ENCODE measurements around the gene C22orf31. TPM values are rescaled to one million over a fixed set of nuclear protein-coding genes. Genes with fewer than 3 reads are reported as not detected.
A peak's percentile ranks its signal among the peaks of the same experiment; 100 is the strongest.
"Not testable (repeated sequence)": the region's sequence is repeated elsewhere in the genome, so short reads cannot be mapped to it uniquely, and the experiment has no call there.

The C22orf31 gene
- total RNA-seq, 1 donor from 2014 or later: not detected

DNA sequence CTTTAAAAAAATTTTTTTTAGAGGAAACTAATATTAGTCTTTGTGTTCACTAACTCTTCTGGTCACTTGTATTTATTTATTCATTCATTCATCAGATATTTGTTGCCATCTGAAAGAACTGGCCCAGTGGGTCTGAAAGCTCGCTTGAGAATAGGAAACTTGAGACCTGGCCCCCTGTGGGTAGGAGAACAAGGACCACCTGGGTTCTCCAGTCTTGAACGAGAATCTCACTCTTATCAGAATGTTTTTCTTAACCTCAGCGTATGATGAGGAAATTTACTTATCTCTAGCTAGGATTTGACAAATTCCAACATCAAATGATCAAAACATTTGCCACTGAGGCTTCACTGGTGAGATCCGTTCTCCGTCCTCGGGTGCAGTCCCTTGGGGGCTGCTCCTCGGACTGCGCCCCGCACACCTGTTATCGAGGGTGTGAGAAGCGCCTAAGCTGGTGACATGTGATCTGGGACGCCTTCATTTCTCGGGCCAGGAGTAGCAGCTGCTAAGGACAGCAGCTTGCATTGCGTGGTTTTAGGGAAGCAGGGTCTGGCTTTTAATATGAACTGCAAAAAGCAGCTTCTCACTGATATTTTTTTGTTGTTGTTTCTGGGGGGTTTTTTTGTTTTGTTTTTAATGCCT lies 6.3 kb downstream of the C22orf31 start:
- DNase-seq (ENCODE audit: low read depth): peak; percentile 95

DNA sequence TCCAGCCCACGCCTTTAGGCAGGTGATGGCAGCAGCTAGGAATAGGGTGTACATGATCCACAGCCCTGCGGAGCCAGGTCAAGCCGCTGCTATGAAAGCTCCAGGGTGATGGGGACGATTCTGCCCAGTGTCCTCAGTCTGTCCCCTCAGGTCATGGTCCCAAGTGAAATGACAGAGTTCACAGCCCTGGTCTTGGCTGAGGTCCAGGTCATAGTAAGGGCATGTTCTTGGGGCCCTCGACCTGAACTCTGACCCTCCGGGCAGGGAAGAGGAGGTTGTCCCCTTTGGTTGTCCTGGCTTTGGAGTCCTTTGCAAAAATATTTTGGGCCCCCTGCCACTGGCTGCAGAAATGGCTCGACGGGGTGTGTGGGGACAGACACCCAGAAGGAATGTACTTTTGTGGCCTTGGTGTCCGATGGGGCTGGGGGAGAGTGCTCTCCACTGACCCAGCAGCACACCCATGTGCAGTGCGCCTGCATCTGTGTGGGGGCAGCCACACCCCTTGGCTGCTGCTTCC lies 7.3 kb downstream of the C22orf31 start:
- peak; percentile 71 for DNase-seq (ENCODE audit: low read depth)

DNA sequence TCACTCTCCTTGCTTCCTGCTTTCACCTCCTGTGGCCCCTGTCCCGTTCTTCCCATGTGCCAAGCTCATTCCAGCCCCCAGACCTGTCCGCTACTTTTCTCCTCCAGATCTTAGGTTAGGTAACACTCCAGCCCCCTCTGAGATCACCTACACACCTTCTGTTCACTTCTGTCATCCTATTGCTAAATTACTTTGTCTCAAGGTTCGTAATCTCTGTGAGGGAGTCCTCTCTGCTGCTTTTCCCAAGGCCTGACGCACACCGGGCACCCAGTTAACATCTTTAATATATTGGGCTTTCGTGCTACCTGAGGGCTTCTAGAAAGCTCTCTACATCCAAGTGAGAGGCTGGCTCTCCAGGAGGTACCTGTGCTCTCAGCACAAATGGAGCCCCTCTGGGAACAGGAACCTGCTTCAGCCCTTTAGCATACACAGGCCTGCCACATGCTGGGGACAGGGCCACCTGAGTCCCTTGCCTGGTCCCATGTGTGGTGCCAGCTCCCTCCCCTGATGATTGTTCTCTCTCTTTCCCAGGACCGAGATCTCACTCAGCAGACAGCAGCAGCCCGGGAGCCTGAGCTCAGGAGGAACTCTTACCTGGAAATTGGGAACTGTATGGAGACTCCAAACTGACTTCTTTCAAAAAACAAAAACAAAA lies 8.5 kb downstream of the C22orf31 start:
- DNase-seq (ENCODE audit: low read depth): no peak

DNA sequence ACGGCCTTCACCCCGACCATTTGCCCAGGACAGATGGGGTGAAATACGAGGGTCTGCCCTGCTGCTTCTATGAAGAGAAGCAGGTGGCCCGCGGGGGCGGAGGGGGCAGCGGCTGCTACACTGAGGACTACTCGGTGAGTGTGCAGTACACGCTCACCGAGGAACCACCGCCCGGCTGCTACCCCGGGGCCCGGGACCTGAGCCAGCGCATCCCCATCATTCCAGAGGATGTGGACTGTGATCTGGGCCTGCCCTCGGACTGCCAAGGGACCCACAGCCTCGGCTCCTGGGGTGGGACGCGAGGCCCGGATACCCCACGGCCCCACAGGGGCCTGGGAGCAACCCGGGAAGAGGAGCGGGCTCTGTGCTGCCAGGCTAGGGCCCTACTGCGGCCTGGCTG lies 11.2 kb downstream of the C22orf31 start:
- no peak for DNase-seq (ENCODE audit: low read depth)

- no peak for DNase-seq (ENCODE audit: low read depth)
These were observed 11.9 kb downstream of the C22orf31 start for GRCh38 chr22:29049655-29050263.

GRCh38 chr22:29048822-29049654 lies 12.6 kb downstream of the C22orf31 start:
- DNase-seq (ENCODE audit: low read depth): no peak

DNA sequence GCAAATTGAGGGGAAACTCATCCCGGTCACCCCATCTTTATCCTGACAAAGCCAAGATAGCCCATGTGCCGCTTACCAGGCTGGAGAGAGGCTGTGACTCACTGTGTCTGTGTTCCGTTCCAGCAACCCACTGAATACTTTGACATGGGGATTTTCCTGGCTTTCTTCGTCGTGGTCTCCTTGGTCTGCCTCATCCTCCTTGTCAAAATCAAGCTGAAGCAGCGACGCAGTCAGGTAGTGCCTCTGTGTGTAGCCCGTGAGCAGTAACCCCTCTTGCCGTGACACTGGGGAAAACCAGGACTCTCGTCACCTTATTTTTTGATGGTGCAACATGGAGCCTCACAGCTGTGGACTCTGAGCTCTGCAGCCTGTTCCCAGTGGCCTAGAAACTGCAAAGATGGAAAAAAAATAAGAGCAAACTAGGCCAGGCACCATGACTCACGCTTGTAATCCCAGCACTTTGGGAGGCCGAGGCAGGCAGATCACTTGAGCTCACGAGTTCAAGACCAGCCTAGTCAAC lies 16.9 kb downstream of the C22orf31 start:
- DNase-seq (ENCODE audit: low read depth): peak; percentile 71

GRCh38 chr22:29043906-29044575 lies 17.6 kb downstream of the C22orf31 start:
- no peak for DNase-seq (ENCODE audit: low read depth)

DNA sequence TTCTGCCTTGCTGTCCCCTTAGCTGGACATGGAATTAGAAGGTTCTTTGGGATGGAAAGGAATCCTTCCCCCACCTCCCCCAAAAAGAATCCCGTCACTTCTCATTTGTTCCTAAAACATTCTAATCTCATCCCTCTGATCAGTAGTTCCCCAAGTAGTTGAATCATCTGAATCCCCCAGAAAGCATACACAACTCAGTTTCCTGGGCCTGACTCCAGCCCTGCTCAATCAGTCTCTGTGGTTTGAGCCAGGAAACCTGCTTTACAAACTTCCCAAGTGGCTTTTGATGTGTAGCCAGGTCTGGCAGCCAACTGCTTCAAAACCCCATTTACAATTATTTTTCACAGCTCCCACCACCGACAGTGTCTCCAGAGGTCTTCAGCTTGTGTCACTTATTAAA lies 20.2 kb downstream of the C22orf31 start:
- DNase-seq (ENCODE audit: low read depth): no peak

GRCh38 chr22:29040385-29041275 lies 21.0 kb downstream of the C22orf31 start:
- peak; percentile 81 for DNase-seq (ENCODE audit: low read depth)

GRCh38 chr22:29039684-29040083 lies 21.9 kb downstream of the C22orf31 start:
- DNase-seq (ENCODE audit: low read depth): not testable (repeated sequence)

- no peak for DNase-seq (ENCODE audit: low read depth)
These were observed 22.5 kb downstream of the C22orf31 start for GRCh38 chr22:29039148-29039547.

DNA sequence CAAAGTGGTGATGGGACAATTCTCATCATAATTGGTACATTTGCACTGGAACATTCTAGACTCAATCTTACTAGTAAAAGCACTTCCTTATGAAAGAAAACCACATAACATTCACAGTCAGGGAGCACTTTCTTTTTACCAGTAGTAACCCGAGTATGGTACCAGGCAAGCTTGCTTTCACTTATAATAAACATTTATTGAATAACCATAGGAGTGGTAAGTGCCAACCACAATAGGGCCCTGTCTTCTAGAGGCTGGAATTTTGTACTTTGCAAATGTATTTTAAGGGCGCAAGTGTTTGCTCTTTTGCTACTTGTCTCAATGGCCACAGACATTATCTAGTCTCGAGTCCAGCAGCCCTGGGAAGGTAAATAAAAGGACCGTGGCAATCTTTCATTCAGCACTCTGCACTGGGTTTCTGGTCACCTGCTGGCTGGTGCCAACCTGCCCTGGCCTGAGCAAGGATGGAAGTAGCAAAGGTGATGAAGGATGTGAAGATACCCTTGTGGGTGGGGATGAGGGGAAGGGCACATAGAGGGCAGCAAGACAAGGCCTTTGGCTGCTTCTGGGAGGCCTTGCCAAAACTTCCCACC lies 24.2 kb downstream of the C22orf31 start:
- DNase-seq (ENCODE audit: low read depth): no peak

DNA sequence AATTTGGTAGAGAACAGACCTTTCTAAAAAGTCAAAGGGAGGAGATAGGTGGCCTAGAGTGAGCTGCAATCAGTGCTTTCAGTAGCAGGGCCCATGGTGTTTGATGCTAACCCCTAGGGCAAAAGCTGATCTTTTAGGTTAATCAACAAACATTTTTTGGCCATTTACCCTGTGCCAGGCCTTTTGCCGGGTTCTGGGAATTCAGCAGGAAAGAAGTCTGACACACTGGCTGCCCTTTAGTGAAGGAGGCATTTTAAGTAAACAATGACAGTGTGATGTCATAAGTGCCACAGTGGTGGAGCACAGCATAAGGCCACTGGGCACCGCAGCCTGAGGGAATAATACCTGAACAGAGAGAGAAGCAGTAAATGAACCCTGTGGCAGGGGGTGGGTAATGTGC lies 29.0 kb downstream of the C22orf31 start:
- DNase-seq (ENCODE audit: low read depth): no peak

DNA sequence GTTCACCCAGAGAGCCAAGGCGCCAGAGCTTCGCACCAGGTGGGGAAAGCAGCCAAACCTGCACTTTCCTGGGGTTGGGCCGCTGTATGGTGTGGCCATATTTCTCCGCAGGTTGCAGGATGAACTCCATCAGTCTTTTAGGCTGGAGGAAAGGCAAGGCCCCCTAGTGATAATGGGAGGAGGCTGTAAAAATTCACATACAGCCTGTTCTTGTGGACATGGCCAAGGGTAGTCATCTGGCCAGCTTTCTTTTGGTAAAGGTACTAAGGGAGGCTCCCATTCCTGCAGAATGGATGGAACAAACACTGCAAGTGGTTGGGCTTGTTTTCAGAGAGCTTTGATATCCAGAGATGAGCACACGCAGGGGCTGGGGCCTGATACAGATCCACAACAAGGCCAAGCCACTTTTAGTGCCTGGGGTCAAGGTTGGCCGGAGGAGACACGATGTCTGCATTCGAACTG lies 29.6 kb downstream of the C22orf31 start:
- DNase-seq (ENCODE audit: low read depth): no peak

- DNase-seq (ENCODE audit: low read depth): peak; percentile 95
These were observed 30.2 kb downstream of the C22orf31 start for GRCh38 chr22:29031227-29032011.

DNA sequence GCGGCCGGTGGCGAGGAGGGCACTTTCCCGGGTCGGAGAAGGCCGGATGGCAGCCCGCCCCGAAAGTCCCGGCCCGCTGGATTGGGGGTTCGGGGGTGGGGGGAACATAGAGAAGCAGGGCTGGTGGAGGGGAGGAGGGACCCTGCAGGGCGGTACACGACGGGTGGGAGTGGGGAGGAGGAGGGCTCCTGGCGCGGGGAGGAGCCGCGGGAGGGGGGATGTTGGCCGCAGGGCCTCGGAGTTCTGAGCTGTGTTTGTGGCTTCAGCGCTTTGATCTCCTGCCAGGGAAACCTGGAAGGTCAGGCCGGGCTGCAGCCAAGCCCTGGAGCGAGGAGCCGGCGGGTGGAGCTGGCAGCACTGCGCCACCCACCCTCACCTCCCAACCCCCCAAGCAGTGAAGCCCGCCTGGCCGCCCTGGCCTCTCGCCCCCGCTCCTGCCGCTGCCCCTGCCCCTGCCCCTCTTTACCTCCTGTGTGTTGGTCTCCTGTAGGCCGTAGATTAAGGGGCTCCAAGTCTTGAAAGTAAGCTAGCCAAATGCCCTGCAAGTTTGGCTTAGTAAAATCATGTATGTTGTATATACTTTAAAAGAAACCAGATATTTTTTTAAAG lies 30.9 kb downstream of the C22orf31 start:
- DNase-seq (ENCODE audit: low read depth): peak; percentile 92

All from myocyte (in vitro differentiated cells).